IMR-90 (cell line): Measurements from ENCODE around the gene CEP97.
"Not testable (repeated sequence)": the region's sequence is repeated elsewhere in the genome, so short reads cannot be mapped to it uniquely, and the experiment has no call there.

Source experiments
- MXI1 ChIP-seq: IDR thresholded peaks from 2 replicates; pipeline ENCODE4 v1.6.1; 2012; ENCODE audit warnings: low read depth, mild to moderate bottlenecking, low read length, moderate library complexity, borderline replicate concordance
- RAD21 ChIP-seq: IDR thresholded peaks from 2 replicates; pipeline ENCODE4 v1.6.1; 2012; ENCODE audit warnings: low read length, improper control_type of control experiment
- SMC3 ChIP-seq: fragments of 150-350 bp; IDR thresholded peaks from 2 replicates; pipeline ENCODE4 v1.6.1; 2016; ENCODE audit warnings: low read depth, mild to moderate bottlenecking, antibody characterized with exemption, low read length, moderate library complexity
- TF ChIP-seq, protein P1 (sequence below): conservative IDR thresholded peaks from 2 replicates; pipeline ENCODE4 v1.5.1; 2012; ENCODE audit warnings: mild to moderate bottlenecking, low read depth, low read length, improper control_type of control experiment

DNA sequence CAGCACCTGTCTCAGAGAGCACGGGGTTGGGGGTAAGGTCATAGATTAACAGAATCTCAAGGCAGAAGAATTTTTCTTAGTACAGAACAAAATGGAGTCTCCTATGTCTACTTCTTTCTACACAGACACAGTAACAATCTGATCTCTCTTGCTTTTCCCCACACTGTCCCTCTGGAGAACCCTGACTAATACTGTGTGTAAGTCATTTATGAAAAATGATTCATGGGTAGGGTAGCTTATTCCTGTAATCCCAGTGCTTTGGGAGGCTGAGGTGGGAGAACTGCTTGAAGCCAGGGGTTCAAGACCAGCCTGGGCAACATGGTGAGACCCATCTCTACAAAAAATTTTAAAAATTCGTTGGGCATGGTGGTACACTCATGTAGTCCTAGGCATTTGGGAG lies 19.8 kb upstream of the CEP97 start:
- TF ChIP-seq, protein P1, sequence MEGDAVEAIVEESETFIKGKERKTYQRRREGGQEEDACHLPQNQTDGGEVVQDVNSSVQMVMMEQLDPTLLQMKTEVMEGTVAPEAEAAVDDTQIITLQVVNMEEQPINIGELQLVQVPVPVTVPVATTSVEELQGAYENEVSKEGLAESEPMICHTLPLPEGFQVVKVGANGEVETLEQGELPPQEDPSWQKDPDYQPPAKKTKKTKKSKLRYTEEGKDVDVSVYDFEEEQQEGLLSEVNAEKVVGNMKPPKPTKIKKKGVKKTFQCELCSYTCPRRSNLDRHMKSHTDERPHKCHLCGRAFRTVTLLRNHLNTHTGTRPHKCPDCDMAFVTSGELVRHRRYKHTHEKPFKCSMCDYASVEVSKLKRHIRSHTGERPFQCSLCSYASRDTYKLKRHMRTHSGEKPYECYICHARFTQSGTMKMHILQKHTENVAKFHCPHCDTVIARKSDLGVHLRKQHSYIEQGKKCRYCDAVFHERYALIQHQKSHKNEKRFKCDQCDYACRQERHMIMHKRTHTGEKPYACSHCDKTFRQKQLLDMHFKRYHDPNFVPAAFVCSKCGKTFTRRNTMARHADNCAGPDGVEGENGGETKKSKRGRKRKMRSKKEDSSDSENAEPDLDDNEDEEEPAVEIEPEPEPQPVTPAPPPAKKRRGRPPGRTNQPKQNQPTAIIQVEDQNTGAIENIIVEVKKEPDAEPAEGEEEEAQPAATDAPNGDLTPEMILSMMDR, result not testable (repeated sequence)
- not testable (repeated sequence) for TF ChIP-seq MXI1, RAD21, SMC3
